HepG2 (cell line): ENCODE measurements around the gene ATP5PB. TPM values are rescaled to one million over a fixed set of nuclear protein-coding genes. Genes with fewer than 3 reads are reported as not detected.

Experiments used
- ARID4A ChIP-seq: sonication (generic); formaldehyde crosslinking; IDR thresholded peaks from 2 replicates; pipeline ENCODE4 v1.5.0; 2020; ENCODE audit warnings: mild to moderate bottlenecking, missing genetic modification reagents, borderline replicate concordance
- CBX1 ChIP-seq: IDR thresholded peaks from one replicate; pipeline ENCODE4 v1.6.1; 2016; ENCODE audit warnings: antibody characterized with exemption, low read depth
- CENPT ChIP-seq: sonication (generic); formaldehyde crosslinking; IDR thresholded peaks from 2 replicates; pipeline ENCODE4 v1.8.0; 2022; ENCODE audit warnings: low read depth, mild to moderate bottlenecking, moderate library complexity, missing genetic modification reagents
- E2F2 ChIP-seq: sonication (generic); formaldehyde crosslinking; IDR thresholded peaks from 2 replicates; pipeline ENCODE4 v1.4.0; 2020; ENCODE audit warnings: missing genetic modification reagents, borderline replicate concordance
- E2F5 ChIP-seq: sonication (generic); formaldehyde crosslinking; conservative IDR thresholded peaks from 2 replicates; pipeline ENCODE4 v1.4.0; 2020; ENCODE audit warnings: missing genetic modification reagents
- HOXA9 ChIP-seq: sonication (generic); formaldehyde crosslinking; IDR thresholded peaks from 2 replicates; pipeline ENCODE4 v1.8.1; 2022; ENCODE audit warnings: missing genetic modification reagents, mild to moderate bottlenecking, moderate library complexity, borderline replicate concordance
- MLLT10 ChIP-seq: sonication (generic); formaldehyde crosslinking; IDR thresholded peaks from 2 replicates; pipeline ENCODE4 v1.4.0; 2020; ENCODE audit warnings: missing genetic modification reagents
- MTA3 ChIP-seq: sonication (generic); formaldehyde crosslinking; IDR thresholded peaks from 2 replicates; pipeline ENCODE4 v1.4.0; 2020; ENCODE audit warnings: missing genetic modification reagents
- POGK ChIP-seq: sonication (generic); formaldehyde crosslinking; conservative IDR thresholded peaks from 2 replicates; pipeline ENCODE4 v1.8.0; 2022; ENCODE audit warnings: mild to moderate bottlenecking, moderate library complexity, missing genetic modification reagents
- SCMH1 ChIP-seq: sonication (generic); formaldehyde crosslinking; IDR thresholded peaks from 2 replicates; pipeline ENCODE4 v1.9.0; 2021; ENCODE audit warnings: missing genetic modification reagents, mild to moderate bottlenecking, borderline replicate concordance
- ZBTB21 ChIP-seq: sonication (generic); formaldehyde crosslinking; IDR thresholded peaks from 2 replicates; pipeline ENCODE4 v1.4.0; 2020; ENCODE audit warnings: missing genetic modification reagents
- ZBTB26 ChIP-seq: IDR thresholded peaks from 2 replicates; pipeline ENCODE4 v1.6.1; 2016; ENCODE audit warnings: missing compliant biosample characterization, missing genetic modification reagents, borderline replicate concordance
- ZBTB38 ChIP-seq: sonication (generic); formaldehyde crosslinking; IDR thresholded peaks from 2 replicates; pipeline ENCODE4 v1.5.1; 2020; ENCODE audit warnings: mild to moderate bottlenecking, missing genetic modification reagents
- ZFP1 ChIP-seq: IDR thresholded peaks from 2 replicates; pipeline ENCODE4 v1.6.1; 2016
- ZNF124 ChIP-seq: sonication (generic); formaldehyde crosslinking; IDR thresholded peaks from 2 replicates; pipeline ENCODE4 v1.4.0; 2020; ENCODE audit warnings: missing genetic modification reagents
- ZNF496 ChIP-seq: sonication (generic); formaldehyde crosslinking; IDR thresholded peaks from 2 replicates; pipeline ENCODE4 v1.8.1; 2023; ENCODE audit warnings: mild to moderate bottlenecking, moderate library complexity, missing genetic modification reagents; ENCODE audit not compliant: insufficient replicate concordance
- ZNF557 ChIP-seq: sonication (generic); formaldehyde crosslinking; IDR thresholded peaks from 2 replicates; pipeline ENCODE4 v1.4.0; 2020; ENCODE audit warnings: missing genetic modification reagents
- ZNF720 ChIP-seq: sonication (generic); formaldehyde crosslinking; IDR thresholded peaks from 2 replicates; pipeline ENCODE4 v1.4.0; 2020; ENCODE audit warnings: missing genetic modification reagents
- polyA plus RNA-seq, 8 experiments: library from polyadenylated mRNA; depleted of rRNA in 3 of 8; stranded (reverse) in 7 of 8; unstranded in 1 of 8; fragments of >200 nt; fragmentation: Illumina TruSeq in 4 of 8; extraction: Trizol in 4 of 8; gene quantifications; 2 replicates each; pipeline versions ENCODE4 v1.2.1 to v1.2.3, GENCODE V29; 2011 to 2016; ENCODE audit warnings: low read depth in 4 of 8, missing spikeins in 1 of 8, mixed read lengths in 1 of 8; ENCODE audit not compliant: insufficient read depth in 1 of 8
- total RNA-seq, 5 experiments: library from RNA; depleted of rRNA; stranded (reverse); fragments of >200 nt; fragmentation: Illumina TruSeq; extraction: Trizol; gene quantifications; 2 replicates each; pipeline ENCODE4 v1.2.3, GENCODE V29; 2016; ENCODE audit warnings: low read depth in 1 of 5

ATP5PB gene
- total and polyA plus RNA-seq, 2 of the 13 experiments (the other 11 are each of a cell fraction or from before 2014, with no cell fraction given), result 297 to 541 TPM

GRCh38 chr1:111448918-111449702, at the start of gene ATP5PB, which contains the start of gene WDR77 (continued):
- TF ChIP-seq ARID4A (CRISPR knock-in tag), result peak; percentile 92
- 0 out of 2 replicates have a peak, but pooled peaks have one; percentile 48 for TF ChIP-seq HOXA9
- TF ChIP-seq ZBTB21 (CRISPR knock-in tag), result no peak
- TF ChIP-seq POGK (CRISPR knock-in tag), result peak; percentile 13; the same call in 1 of the 2 replicates
- TF ChIP-seq ZNF496 (CRISPR knock-in tag), result no peak
- TF ChIP-seq ZBTB38 (CRISPR knock-in tag), result no peak; the same call in 1 of the 2 replicates
- TF ChIP-seq MTA3 (CRISPR knock-in tag), result no peak
- no peak for TF ChIP-seq CENPT (CRISPR knock-in tag)
- no peak for TF ChIP-seq ZNF557
- no peak for TF ChIP-seq SCMH1 (CRISPR knock-in tag)
- TF ChIP-seq ZNF124, result no peak
- TF ChIP-seq ZNF720 (CRISPR knock-in tag), result no peak
- TF ChIP-seq E2F5, result no peak
- TF ChIP-seq ZFP1 (CRISPR knock-in tag), result no peak; the same call in 1 of the 2 replicates
- TF ChIP-seq E2F2 (CRISPR knock-in tag), result no peak
- no peak for TF ChIP-seq MLLT10 (CRISPR knock-in tag)
- peak; percentile 70; the same call in 1 of the 2 replicates for TF ChIP-seq ZBTB26 (CRISPR knock-in tag)
- TF ChIP-seq CBX1, result no peak
